Psoas muscle (tissue), 8 donors: ENCODE results near the gene ALKAL2. TPM values are rescaled to one million over a fixed set of nuclear protein-coding genes. Genes with fewer than 3 reads are reported as not detected.
A peak's percentile ranks its signal among the peaks of the same experiment; 100 is the strongest.

Experiments
- ATAC-seq, 4 donors: fragments of 200-7000 bp; cut with Tn5 transposase; one replicate each; pipeline ENCODE4 v1.9.1; 2020; ENCODE audit warnings: moderate library complexity in 3 of 4, mild to moderate bottlenecking in 2 of 4
- DNase-seq, 2 donors: peaks; one replicate each; pipeline ENCODE4 v3.0.0-alpha.2; 2020
- H3K27ac ChIP-seq: fragments of 200-600 bp; one replicate; pipeline ENCODE4 v1.8.0; 2022
- H3K27me3 ChIP-seq, 3 donors: fragments of 200-600 bp in 1 of 3; one replicate each; pipeline versions ENCODE4 v1.6.1 to v1.8.0; 2013 to 2022; ENCODE audit warnings: low read length in 2 of 3, mild to moderate bottlenecking in 2 of 3, moderate library complexity in 1 of 3; ENCODE audit not compliant: insufficient read depth in 3 of 3
- H3K36me3 ChIP-seq, 2 donors: fragments of 200-600 bp in 1 of 2; one replicate each; pipeline versions ENCODE4 v1.6.1 to v1.8.0; 2013 to 2022; ENCODE audit warnings: low read depth in 1 of 2, mild to moderate bottlenecking in 1 of 2, moderate library complexity in 1 of 2; ENCODE audit not compliant: insufficient read depth in 1 of 2
- H3K4me1 ChIP-seq: fragments of 200-600 bp; one replicate; pipeline ENCODE4 v1.8.0; 2022
- H3K4me3 ChIP-seq: fragments of 200-600 bp; one replicate; pipeline ENCODE4 v1.8.0; 2022; ENCODE audit warnings: mild to moderate bottlenecking
- H3K9me3 ChIP-seq: fragments of 200-600 bp; one replicate; pipeline ENCODE4 v1.8.0; 2022
- CTCF ChIP-seq: fragments of 200-600 bp; IDR thresholded peaks from one replicate; pipeline ENCODE4 v1.8.0; 2022; ENCODE audit warnings: antibody characterized with exemption
- WGBS, 3 donors: extraction: QIAGEN DNeasy Blood & Tissue Kit; methylation state at CpG; one replicate each; pipeline versions ENCODE4 v1.1.6 to v1.1.7; 2013; 5-methylcytosine and 5-hydroxymethylcytosine counted together
- intact Hi-C, 2 donors: fragments of 100-400 bp; cut with DNase I; formaldehyde crosslinking; loops; one replicate each; pipeline versions ENCODE4 v1.11.0 to v1.14.2; 2022
- polyA plus RNA-seq, 3 donors: library from polyadenylated mRNA; stranded (reverse); fragments of 200-250 nt; gene quantifications; one replicate each; pipeline ENCODE4 v1.2.3, GENCODE V29; 2013
- total RNA-seq, 4 donors: library from RNA; stranded (reverse); fragmentation: NEBNext Ultra II Directional in 2 of 4; extraction: Animal tissue kit (Norgen Biotek cat#: 25700) in 2 of 4; gene quantifications; one replicate each; pipeline versions ENCODE4 v1.2.1 to v1.2.4, GENCODE V29; 2021 to 2023
- donor health status: healthy with polysubstance abuse.
- donor health status: DM: no; HTN: no; CAD: no; lungs with moderate emphysema.
- donor health status: Bipolar disorder and iron deficiency.
- donor health status: healthy.
- donor health status: DM: yes; HTN: yes; CAD: no.
- donor health status: DM: no; HTN: no; CAD: no.
- donor health status: DM: no; HTN: no; CAD: no.
- donor health status: DM: yes; HTN: yes; CAD: no.

The ALKAL2 gene
- total and polyA plus RNA-seq, 7 donors: 0.26 to 1.1 (median 0.42) TPM; not detected in 3

- Histone ChIP-seq H3K27me3 (no peaks in the 10 kb centered on the region), H3K4me1 (peaks cover 23% of the 10 kb centered on the region), H3K27ac (peak within 1 kb of the TSS; percentile 77), H3K4me3 (peak within 1 kb of the TSS; percentile 91), H3K9me3 (no peaks in the 10 kb centered on the region), H3K36me3 (no peaks in the 10 kb centered on the region)
- DNase-seq (peak; percentile 94 to 96), ATAC-seq (peak; percentile 97 to 99 (median 98))
- WGBS, 3 donors: 0 to 1% (median 1%) methylated on average over 49 to 73 of the region's 73 CpGs
- no peak for TF ChIP-seq CTCF
- intact Hi-C loops: loop anchor here in 1 of 2 donors (10.0 kb wide), 1 partner anchor 410 kb away; the partner anchor contains the start of gene TMEM18
These were observed 23.1 kb downstream of the ALKAL2 start, which contains the start of gene ACP1 for GRCh38 chr2:264493-265468. Gene ACP1 (plus strand): TSS chr2:264947. CDS start chr2:264965, 18 bp downstream.

GRCh38 chr2:263774-264492, 24.0 kb downstream of the ALKAL2 start, which contains the start of gene SH3YL1:
Gene SH3YL1 (minus strand): TSS chr2:264032. CDS start chr2:263984, 48 bp downstream.
- peak within 1 kb of the TSS; percentile 77 for H3K27ac ChIP-seq
- H3K4me3 ChIP-seq: peak within 1 kb of the TSS; percentile 91
- ATAC-seq: peak; percentile 29 to 57 (median 46)
- peak; percentile 27 to 63 for DNase-seq
- intact Hi-C loops: loop anchor here in 1 of 2 donors (10.0 kb wide), 1 partner anchor 411 kb away; the partner anchor contains the start of gene TMEM18
- H3K9me3 ChIP-seq: no peaks in the 10 kb centered on the region
- H3K36me3 ChIP-seq: no peaks in the 10 kb centered on the region
- 2 to 3% (median 3%) methylated on average over 57 to 77 of the region's 77 CpGs for WGBS, 3 donors
- H3K4me1 ChIP-seq: peaks cover 21% of the 10 kb centered on the region
- H3K27me3 ChIP-seq: no peaks in the 10 kb centered on the region
- no peak for TF ChIP-seq CTCF

GRCh38 chr2:263022-263738, 24.7 kb downstream of the ALKAL2 start:
- Histone ChIP-seq H3K9me3 (peaks cover 5% of the 10 kb centered on the region), H3K36me3 (no peaks in the 10 kb centered on the region), H3K27ac (no peak overlapping the region), H3K4me1 (peaks cover 15% of the 10 kb centered on the region), H3K4me3 (peak overlapping the region; percentile 91), H3K27me3 (no peaks in the 10 kb centered on the region)
- WGBS, 3 donors: 50 to 57% (median 53%) methylated on average over 42 of the region's 42 CpGs
- intact Hi-C loops: loop anchor here in 1 of 2 donors (10.0 kb wide), 1 partner anchor 412 kb away; the partner anchor contains the start of gene TMEM18
- no peak for TF ChIP-seq CTCF
- no peak for ATAC-seq
- no peak for DNase-seq

GRCh38 chr2:262117-262516, 25.8 kb downstream of the ALKAL2 start:
- no peaks in the 10 kb centered on the region for H3K36me3 ChIP-seq
- H3K27ac ChIP-seq: no peak overlapping the region
- TF ChIP-seq CTCF: no peak
- no peak for ATAC-seq
- WGBS, 3 donors: 65 to 78% (median 72%) methylated on average over 3 of the region's 3 CpGs
- H3K9me3 ChIP-seq: peaks cover 12% of the 10 kb centered on the region
- DNase-seq: no peak
- intact Hi-C loops: loop anchor here in 1 of 2 donors (10.0 kb wide), 1 partner anchor 413 kb away; the partner anchor contains the start of gene TMEM18
- no peak overlapping the region for H3K4me3 ChIP-seq
- peaks cover 15% of the 10 kb centered on the region for H3K4me1 ChIP-seq
- no peaks in the 10 kb centered on the region for H3K27me3 ChIP-seq
